ENCODE results near the gene DSCAML1. TPM values are rescaled to one million over a fixed set of nuclear protein-coding genes. Genes with fewer than 3 reads are reported as not detected.

DSCAML1 gene
- total and polyA plus RNA-seq, 2 of the 8 experiments (the other 6 are each of a cell fraction or from before 2014, with no cell fraction given) = 0.19 to 0.24 TPM

DNA sequence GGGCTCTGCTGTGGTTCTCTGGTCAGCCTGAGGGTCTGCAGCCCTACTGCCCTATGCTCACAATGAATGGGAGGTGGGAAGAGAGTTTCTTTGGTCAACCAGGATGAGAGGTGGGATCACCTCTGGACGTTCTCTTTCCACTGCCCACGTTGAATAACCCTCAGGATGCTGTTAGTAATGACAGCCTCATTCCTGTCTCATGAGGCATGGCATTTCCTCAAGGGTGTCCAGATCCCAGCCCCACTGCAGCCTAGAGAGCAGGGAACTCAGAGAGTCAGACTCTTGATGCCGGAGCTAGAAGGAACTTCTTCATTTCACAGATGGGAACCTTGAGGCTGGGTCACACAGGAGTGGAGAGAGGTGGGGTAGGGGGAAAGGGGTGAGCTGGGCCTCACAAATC is 273.3 kb downstream of the DSCAML1 start (continued):
- TF ChIP-seq, protein P1, sequence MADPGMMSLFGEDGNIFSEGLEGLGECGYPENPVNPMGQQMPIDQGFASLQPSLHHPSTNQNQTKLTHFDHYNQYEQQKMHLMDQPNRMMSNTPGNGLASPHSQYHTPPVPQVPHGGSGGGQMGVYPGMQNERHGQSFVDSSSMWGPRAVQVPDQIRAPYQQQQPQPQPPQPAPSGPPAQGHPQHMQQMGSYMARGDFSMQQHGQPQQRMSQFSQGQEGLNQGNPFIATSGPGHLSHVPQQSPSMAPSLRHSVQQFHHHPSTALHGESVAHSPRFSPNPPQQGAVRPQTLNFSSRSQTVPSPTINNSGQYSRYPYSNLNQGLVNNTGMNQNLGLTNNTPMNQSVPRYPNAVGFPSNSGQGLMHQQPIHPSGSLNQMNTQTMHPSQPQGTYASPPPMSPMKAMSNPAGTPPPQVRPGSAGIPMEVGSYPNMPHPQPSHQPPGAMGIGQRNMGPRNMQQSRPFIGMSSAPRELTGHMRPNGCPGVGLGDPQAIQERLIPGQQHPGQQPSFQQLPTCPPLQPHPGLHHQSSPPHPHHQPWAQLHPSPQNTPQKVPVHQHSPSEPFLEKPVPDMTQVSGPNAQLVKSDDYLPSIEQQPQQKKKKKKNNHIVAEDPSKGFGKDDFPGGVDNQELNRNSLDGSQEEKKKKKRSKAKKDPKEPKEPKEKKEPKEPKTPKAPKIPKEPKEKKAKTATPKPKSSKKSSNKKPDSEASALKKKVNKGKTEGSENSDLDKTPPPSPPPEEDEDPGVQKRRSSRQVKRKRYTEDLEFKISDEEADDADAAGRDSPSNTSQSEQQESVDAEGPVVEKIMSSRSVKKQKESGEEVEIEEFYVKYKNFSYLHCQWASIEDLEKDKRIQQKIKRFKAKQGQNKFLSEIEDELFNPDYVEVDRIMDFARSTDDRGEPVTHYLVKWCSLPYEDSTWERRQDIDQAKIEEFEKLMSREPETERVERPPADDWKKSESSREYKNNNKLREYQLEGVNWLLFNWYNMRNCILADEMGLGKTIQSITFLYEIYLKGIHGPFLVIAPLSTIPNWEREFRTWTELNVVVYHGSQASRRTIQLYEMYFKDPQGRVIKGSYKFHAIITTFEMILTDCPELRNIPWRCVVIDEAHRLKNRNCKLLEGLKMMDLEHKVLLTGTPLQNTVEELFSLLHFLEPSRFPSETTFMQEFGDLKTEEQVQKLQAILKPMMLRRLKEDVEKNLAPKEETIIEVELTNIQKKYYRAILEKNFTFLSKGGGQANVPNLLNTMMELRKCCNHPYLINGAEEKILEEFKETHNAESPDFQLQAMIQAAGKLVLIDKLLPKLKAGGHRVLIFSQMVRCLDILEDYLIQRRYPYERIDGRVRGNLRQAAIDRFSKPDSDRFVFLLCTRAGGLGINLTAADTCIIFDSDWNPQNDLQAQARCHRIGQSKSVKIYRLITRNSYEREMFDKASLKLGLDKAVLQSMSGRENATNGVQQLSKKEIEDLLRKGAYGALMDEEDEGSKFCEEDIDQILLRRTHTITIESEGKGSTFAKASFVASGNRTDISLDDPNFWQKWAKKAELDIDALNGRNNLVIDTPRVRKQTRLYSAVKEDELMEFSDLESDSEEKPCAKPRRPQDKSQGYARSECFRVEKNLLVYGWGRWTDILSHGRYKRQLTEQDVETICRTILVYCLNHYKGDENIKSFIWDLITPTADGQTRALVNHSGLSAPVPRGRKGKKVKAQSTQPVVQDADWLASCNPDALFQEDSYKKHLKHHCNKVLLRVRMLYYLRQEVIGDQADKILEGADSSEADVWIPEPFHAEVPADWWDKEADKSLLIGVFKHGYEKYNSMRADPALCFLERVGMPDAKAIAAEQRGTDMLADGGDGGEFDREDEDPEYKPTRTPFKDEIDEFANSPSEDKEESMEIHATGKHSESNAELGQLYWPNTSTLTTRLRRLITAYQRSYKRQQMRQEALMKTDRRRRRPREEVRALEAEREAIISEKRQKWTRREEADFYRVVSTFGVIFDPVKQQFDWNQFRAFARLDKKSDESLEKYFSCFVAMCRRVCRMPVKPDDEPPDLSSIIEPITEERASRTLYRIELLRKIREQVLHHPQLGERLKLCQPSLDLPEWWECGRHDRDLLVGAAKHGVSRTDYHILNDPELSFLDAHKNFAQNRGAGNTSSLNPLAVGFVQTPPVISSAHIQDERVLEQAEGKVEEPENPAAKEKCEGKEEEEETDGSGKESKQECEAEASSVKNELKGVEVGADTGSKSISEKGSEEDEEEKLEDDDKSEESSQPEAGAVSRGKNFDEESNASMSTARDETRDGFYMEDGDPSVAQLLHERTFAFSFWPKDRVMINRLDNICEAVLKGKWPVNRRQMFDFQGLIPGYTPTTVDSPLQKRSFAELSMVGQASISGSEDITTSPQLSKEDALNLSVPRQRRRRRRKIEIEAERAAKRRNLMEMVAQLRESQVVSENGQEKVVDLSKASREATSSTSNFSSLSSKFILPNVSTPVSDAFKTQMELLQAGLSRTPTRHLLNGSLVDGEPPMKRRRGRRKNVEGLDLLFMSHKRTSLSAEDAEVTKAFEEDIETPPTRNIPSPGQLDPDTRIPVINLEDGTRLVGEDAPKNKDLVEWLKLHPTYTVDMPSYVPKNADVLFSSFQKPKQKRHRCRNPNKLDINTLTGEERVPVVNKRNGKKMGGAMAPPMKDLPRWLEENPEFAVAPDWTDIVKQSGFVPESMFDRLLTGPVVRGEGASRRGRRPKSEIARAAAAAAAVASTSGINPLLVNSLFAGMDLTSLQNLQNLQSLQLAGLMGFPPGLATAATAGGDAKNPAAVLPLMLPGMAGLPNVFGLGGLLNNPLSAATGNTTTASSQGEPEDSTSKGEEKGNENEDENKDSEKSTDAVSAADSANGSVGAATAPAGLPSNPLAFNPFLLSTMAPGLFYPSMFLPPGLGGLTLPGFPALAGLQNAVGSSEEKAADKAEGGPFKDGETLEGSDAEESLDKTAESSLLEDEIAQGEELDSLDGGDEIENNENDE (IDR thresholded peaks at IDR 0.05; ENCODE audit: insufficient replicate concordance, low read length) = no peak
- TF ChIP-seq NANOG (IDR thresholded peaks at IDR 0.05; ENCODE audit: insufficient read depth, low read depth, low read length, poor library complexity, severe bottlenecking) (no peak), BCL11A (IDR thresholded peaks at IDR 0.05; ENCODE audit: low read depth in 2 of 2, low read length in 2 of 2) (no peak), SP2 (IDR thresholded peaks at IDR 0.05; ENCODE audit: low read length) (no peak), CHD2 (IDR thresholded peaks at IDR 0.05; ENCODE audit: low read length) (no peak), GABPA (IDR thresholded peaks at IDR 0.05; ENCODE audit: borderline replicate concordance, insufficient read depth, low read length) (no peak), POU5F1 (IDR thresholded peaks at IDR 0.05; ENCODE audit: low read depth, low read length) (no peak), EZH2 (IDR thresholded peaks at IDR 0.05; ENCODE audit: low read depth, low read length, severe bottlenecking) (no peak), KDM5A (IDR thresholded peaks at IDR 0.05; ENCODE audit: low read length) (no peak), MAFK (IDR thresholded peaks at IDR 0.05; ENCODE audit: low read depth, low read length) (no peak), CEBPB (IDR thresholded peaks at IDR 0.05; ENCODE audit: low read depth, low read length) (no peak), SP1 (IDR thresholded peaks at IDR 0.05; ENCODE audit: low read depth, low read length) (no peak), SRF (IDR thresholded peaks at IDR 0.05; ENCODE audit: low read depth, low read length) (no peak)

All from H1 (cell line).